ENCODE data around the gene PLK2. TPM values are rescaled to one million over a fixed set of nuclear protein-coding genes. Genes with fewer than 3 reads are reported as not detected.

The PLK2 gene
- polyA plus RNA-seq, 3 donors: 164 to 179 (median 171) TPM

DNA sequence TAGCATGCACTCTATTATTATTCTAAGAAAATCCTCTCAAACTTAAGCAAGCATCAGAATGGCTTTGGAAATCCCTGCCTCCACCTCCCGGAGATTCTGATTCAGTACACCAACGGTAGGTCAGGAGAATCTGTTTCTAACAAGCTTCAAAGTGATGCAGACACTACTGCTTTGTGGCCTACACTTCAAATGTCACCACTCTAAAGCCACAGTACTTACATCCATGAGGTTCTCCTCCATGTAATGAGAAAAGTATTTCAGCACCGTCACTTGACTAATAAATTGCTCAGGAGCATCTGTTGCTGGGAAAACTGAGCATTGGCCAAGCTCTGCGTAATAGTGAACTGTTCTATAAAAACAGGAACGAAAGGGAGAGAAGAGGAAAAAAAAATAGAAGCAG is 4.8 kb downstream of the PLK2 start:
- no peak for DNase-seq

DNA sequence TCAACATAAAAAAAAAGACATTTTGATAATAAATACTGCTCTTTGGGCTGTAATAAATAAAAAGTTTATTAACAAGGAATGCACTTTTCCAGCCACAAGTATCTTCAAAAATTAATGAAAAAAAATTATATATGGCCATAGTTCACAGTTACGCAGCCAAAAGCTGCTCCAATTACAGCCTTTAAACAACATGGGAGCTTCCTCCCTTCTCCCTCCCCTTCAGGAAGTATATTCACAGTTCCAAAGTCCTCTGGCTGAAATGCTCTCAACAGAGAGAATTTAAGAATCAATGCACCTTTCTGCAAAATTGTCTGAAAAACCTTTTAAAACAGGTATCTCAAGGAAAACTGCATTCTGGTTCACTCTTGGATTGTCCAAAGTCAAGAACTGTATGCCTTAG is 5.9 kb downstream of the PLK2 start:
- DNase-seq: no peak

DNA sequence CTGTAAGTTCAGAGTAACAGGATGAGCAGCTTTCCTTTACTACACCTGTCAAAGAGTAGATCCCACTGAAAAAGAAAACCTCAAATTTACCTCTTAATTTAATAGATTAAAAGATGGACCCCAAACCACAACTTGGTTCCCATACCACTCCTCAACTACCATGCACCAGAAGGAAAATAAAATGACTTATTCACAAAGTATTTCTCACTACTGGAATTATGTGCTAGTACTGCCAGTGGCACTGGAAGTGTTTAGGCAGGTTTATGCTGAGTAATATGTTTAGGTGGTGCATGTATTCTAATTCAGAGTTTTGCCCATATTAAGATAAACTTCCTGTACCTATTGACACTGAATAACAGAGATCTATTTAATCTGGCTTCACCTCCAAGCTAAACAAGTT is 6.6 kb downstream of the PLK2 start:
- no peak for DNase-seq

DNA sequence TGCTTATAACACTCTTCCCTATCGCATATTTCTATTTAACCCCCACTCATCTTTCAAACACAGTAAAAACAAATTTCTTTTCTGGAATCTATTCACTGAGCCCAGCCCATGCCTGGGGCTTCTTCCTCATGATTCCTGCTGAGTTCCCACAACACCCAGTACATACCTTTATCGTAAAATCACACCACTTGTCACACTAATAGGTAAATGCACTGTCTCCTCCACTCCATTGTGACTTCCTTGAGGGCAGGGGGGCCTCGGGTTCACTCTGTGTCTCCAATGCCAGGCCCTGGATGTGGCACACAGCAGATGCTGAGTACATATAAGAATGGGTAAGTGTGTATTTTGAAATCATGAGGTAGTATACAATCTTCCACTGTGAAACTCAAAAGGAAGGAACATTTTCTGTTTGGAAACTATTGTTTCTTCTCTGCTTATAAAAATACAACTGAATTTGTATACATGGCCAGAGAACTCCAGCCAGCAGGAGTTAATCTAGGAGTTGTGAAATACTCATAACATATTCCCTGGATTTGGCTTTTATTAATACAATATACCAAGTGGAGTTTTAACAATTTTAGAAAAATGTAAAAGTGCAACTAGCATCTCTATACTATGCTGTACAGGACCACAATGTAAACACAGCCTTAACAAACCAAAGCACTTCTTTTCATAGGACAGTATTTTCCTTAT is 7.2 kb downstream of the PLK2 start:
- no peak for DNase-seq

DNA sequence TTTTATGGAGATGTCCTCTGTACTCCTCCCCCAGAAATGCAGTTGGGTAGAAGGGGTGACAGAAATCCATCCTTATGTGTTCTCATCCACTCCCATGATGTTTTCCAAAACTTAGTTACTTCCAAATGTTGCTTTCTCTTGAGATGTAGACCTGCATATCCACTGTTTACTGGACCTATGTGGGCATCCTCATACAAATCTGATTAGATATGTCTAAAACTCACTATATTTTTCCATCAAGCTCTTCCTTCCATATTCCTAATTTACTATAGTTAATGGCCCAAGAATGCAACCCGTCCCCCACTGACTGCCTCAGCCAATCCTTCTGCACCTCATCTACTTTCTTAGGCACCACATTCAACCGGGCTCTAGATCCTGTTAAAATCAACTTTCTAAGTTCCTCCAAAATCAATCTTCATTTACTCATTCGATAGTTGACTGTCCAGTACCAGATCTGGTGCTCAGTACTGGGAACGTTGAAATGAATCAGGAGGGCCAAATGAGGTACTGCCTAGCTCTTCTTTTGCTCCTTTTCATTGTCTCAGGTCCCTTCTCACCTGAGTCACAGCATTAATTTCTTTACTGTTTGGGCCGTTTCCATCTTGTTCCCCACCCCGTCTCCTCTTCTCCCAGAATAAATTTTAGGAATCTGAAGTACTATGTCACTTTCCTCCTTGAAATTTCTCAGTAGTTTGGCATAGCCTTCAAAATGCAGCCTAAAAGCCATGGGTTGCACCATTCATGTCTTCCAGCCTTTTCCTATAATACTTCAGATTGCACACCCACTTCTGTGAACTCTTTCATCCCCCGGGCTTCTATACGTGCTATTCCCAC is 7.9 kb downstream of the PLK2 start:
- no peak for DNase-seq

DNA sequence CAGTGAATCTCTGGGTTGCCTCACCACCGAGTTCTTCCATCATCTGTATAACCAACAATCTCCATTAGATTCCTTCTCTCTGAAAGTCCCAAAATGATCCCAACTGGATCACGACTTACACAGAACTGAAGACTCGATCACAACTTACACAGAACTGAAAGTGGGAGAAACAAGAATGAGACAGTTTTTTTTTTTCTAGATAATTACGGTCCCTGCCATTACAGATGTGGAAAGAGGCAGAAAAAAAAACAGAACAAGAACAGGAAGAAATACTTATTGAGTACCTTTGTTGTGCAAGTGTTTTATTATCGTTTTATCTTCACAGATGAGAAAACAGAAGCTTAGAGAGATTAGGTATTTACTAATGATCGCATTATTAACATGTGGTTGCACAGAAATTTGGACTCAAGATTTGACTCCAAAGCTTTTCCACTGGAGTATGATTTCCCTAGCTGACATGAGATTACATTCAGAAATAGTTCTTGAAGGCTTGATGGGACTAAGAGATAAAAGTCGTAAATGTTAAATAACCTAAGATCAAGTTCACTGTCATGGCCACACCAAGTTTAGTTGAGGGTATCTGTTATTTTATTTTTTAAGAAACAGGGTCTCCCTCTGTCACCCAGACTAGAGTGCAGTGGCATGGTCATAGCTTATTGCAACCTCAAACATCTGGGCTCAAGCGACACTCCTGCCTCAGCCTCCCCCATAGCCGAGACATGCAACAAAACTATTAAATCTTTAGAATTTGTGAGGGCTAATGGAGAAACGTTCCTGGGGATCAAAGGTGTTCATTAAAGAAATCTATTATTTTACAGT is 8.9 kb downstream of the PLK2 start:
- DNase-seq: no peak

DNA sequence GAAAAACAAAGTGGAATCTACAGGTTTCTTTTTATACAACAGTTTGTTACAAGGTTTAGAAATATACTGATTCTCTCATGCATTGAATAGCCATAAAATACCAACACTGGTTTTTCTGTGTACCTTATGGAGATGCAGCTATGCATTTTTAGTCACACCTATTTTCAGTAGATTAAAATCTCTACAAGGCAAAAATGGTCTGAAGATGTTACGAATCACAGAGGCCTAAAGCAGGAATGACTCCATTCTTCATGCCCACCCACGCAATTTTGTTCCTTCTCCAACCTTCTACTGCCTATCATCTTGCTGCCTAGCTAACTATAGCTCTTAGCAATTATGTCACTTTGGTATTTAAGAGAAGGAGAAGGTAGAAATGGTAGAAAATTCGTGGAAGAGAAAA is 9.9 kb downstream of the PLK2 start:
- DNase-seq: no peak

DNA sequence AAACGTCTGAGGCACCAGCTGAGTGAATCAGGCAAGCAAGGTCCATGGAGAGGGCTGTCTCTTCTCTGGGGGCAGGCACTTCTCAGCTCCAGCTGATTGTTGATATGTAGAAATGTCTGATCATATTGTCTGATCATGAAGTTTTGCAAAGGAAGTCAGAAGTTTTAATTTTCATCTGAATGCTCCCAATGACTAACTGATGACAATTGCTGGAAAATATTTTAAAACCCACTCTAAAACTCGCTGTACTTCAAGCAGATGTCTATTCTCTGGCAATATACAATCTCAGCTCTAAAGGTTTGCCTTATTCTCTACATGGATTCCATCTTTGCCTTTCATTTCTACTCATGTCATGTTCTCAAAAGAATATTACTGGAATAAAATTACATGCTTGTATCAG is 12.7 kb downstream of the PLK2 start:
- no peak for DNase-seq

DNA sequence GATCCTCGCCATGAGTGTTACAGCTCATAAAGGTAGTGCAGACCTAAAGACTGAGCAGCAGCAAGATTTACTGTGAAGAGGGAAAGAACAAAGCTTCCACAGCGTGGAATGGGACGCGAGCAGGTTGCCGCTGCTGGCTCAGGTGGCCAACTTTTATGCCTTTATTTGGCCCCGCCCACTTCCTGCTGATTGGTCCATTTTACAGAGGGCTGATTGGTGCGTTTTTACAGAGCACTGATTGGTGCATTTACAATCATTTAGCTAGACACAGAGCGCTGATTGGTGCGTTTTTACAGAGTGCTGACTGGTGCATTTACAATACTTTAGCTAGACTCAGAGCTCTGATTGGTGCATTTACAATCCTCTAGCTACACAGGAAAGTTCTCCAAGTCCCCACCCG is 13.9 kb downstream of the PLK2 start:
- DNase-seq: no peak

DNA sequence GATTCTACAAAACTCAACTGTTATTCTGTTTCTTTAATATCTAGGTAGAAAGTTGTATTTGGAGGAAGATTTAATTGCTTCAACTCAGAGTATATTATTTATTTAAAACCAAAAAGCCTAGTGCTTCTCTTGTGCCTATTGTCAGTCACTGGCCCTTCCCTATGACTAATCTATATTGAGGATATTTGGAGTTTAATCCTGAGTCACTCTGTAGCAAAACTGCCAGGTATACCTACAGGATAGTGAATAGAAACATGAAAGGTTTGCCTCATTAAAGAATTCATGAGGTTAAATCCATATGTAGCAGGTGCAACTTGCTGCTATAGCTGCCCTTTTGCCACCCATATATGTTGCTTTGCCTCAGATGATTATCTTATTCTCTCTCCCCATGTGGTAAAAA is 15.1 kb downstream of the PLK2 start:
- DNase-seq: no peak

DNA sequence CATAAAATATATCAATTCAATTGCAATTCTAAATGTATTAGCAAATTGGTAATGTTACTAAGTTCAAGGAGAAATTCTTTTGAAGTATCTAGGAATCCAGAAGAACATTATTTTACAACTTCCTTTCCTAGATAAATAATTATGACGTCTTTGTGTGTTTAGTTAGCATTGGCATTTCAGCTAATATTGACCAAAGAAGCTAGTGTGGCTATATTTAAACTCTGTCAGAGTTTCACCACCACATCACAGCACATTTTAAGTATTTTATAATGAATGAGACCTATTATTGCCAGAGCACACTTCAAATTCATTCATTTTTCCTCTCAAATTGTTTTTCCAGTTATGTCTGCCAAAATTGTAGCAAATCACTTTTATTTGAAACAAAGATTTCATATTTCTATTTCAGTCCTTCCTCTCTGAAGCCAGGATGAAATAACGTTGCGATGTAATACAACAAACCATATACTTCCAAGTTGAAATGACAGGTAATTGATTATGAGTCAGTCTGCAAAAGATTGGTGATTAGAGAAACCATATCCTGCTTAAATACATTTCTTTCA is 18.9 kb downstream of the PLK2 start:
- no peak for DNase-seq

DNA sequence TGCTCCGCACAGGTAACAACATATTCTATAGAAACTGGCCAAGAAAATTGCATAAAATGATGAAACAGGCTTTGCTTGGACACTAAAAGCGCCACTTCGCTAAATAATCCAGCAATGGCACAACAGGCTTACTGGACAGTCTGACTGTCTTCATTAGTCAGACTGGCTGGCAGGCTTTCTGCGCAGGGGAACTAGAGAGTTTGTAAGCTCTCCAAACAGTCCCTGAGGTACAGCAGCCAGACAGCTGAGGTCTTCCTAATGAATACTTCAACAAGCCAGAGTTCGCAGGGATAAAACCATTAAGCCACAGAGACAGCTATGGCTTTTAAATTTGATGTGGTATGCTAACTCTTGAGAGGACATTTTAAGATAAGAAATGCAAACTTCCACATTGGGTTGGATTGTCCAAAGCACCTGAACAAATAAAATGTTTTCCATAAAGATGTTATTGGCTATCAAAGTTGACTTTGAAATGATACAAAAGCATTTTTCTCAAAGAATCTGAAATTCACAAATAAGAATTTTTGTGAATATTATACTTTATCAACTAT is 20.7 kb downstream of the PLK2 start:
- DNase-seq: no peak

DNA sequence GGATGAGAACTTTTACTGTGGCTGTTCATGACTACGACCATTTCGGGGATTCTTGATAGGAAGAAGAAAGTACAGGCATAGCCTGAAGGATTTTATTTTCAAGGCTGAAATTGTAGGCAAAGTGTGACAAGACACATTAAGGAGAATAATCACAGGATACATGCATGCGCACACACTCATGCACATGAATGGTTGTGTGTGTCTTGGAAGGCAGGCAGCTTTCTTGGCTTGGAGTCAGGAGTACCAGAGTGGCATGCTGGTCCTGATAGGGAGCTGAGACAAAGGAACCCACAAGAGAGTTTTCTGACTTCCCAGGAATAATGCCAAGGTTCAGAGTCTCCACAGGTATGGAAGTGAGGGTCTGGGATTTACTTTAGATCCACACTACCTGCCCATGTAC is 22.2 kb downstream of the PLK2 start:
- DNase-seq: no peak

DNA sequence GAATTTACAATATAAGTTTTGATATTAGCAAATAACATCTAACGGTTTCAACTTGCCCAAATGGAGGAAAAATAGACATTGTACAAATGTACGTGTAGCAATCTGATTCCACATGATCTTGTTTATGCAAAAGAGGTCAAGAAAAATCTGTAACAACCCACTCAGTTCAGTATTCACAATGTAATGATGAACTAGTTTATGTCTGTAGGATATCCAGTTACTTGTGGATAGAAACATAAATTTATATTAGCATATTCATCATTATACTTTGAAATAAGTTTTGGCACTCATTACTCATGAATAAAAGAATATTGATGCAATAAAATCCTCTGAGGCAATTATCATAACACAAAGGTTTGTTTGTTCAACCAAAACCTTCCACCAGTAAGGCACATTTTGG is 28.1 kb downstream of the PLK2 start:
- DNase-seq: no peak

DNA sequence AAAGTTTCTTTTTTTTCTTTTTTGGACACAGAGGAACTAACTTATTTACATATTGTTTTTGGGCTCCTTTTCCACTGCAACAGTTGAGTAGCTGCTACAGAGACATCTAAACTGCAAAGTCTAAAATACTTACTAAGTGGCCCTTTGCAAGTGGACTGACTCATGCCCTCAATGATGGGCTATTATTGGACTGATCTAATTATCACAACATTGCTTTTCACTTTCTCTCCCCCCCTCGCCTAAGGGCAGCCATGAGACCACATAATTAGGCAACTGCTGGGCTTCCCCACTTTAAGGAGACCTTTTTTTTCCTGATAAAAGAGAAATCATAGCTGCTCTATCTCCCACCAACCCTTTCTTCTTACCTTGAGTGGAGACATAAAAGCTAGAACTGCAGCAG is 47.0 kb downstream of the PLK2 start:
- DNase-seq: no peak

DNA sequence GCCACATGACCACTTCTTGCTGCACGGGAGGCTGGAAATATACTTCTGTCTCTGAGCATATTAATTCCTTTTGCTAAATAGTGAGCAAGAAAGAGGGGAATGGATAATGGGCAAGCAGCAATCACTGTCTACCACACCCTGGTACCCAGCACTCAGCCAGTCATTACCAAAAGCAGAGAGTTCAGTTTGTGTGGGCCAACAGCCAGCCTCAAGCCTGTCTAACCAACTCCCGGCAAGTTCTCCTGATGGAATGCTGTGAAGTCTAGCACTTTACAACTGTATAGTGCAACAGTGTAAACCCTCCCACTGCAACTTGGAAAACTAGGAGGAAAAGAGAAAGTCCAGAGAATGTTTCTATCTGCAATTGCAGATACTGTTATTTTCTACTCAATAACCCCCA is 47.8 kb downstream of the PLK2 start:
- DNase-seq: no peak

DNA sequence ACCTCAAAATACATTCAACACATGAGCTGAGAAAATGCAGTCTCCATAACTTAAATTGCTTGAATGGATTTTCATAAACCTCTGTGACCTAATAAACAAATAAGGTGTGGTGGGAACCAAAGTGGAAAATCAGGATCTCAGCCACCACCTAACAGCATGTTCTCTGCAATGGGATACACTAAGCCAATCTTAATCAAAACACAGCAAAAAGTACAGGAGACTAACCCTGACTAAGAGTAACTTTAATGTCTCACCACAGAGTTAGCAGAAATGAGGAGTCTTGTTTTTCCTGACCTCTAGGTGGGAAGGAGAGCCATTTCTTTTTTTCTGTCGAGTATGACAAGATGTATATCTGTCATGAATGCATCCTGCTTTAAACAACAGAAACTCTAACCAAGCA is 48.5 kb downstream of the PLK2 start:
- DNase-seq: no peak

DNA sequence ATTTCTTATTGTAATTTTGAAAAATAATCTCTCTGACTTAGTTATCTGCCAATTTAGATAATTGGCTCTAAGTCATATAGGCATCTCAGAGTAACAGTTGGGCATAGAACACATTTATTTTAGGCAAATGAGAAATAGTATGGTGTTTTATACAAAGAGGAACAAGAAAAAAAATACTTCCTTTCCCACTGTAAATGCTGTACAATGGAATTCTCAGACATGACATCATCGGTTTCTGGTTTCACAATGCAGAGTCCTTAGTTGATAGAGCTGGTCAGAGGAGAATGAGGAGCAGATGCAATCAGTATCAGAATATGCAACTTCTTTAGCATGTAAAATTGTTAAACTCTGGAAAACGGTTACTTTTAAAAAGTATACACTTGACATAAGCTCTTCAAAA is 49.4 kb downstream of the PLK2 start:
- DNase-seq: peak; percentile 36

DNA sequence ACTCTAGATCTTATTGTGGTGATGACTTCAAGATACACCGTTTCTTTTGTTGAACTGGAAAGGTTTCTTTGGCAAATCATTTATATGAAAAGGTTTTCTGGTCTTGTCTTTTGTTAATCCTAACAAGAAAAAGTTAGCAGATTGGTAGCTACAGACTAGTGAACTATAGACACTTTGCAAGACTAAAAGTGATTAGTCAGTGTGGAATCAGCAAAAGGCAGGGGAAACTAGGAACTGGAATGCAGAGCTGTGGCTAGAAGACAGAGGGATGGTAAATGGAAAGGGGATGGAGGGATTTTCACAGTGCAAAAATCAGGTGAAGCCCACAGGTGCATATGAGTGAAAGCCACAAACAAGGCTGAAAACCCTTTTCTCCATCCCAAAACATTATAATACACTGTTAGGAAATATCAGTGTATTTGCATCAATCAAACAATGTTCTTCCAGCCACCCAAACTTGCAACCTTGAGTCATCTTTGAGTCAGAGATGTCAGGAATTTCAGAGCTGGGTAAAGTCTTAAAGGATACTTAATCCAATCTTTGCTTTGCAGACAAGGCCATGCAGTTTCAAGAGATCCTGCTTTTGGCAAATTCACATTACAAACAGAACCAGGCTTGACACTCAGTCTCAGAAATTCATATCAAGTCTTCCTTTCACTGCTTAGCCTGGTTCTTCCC is 52.7 kb downstream of the PLK2 start:
- no peak for DNase-seq

DNA sequence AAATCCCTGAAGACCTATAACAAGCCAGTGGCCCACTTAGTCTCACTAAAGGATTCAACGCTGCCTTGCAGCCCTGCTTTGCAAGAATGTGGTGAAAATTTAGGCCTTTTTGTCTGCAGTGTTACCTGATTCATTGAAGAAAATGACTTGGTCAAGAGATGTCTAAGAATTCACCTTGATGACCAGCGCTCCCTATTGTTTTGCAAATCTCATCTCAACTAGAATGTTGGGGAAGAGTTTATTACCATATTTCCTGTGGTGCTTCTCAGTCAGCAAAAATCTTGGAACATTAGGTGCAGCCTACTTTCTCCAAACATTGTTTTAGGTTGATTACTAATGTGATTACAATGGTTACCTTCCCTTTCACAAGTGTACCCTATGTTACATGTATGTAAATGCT is 53.5 kb downstream of the PLK2 start:
- DNase-seq: no peak

DNA sequence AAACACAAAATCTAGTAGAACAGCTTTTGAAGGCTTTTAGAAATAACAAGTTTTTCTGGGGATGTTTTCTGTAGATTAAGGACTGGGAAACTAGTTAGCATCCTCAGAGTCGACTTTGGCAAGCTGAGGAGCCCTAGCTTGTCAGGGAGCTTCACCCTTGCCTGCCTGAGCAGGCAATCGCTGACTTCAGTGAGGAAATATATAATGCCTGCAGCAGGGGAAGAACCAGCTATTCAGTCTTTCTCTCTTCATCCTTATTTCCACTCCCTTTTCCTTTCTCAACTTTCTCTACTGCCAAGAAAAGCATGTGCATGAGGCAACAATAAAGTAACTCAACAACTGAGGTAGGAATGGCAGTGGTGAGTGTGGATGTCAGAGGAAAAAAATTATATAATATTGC is 54.7 kb downstream of the PLK2 start:
- DNase-seq: no peak

DNA sequence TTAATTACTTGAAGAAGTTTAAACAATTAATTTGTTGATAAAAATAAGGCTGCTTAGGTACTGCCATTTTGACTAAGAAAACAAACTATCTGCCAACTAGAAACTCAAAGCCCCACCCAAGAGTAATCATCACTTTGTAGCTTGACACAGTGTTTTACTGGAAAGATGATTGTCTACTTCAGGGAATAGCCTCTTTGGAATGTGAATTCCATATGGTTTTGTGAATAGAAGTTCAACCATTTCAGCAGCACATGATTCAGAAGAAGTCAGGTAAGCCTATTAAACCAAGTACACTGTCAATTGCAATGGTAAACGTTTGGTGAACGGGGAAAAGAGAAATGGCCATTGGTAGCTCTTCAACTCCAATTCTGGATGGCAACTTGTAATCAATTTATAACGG is 55.2 kb downstream of the PLK2 start:
- no peak for DNase-seq

Data from renal pelvis (tissue), 4 donors.